Chondrocyte (in vitro differentiated cells): ENCODE data around the gene GNAT1. TPM values are rescaled to one million over a fixed set of nuclear protein-coding genes. Genes with fewer than 3 reads are reported as not detected.

Source experiments
- DNase-seq: peaks from one replicate; pipeline ENCODE4 v3.0.0; 2021; ENCODE audit warnings: mixed read lengths, low spot score
- H3K27ac Mint-ChIP-seq: one replicate; pipeline ENCODE4 v1.8.0; 2021; ENCODE audit warnings: mild to moderate bottlenecking, moderate library complexity, mixed read lengths; ENCODE audit not compliant: unreplicated experiment
- H3K27me3 Mint-ChIP-seq: 2 replicates; pipeline ENCODE4 v1.8.0; 2021; ENCODE audit warnings: low read depth, mixed read lengths
- H3K36me3 Mint-ChIP-seq: 2 replicates; pipeline ENCODE4 v1.8.0; 2021; ENCODE audit warnings: low read depth, mixed read lengths
- H3K4me1 Mint-ChIP-seq: 2 replicates; pipeline ENCODE4 v1.8.0; 2021; ENCODE audit warnings: low read depth, mild to moderate bottlenecking, mixed read lengths
- H3K4me3 Mint-ChIP-seq: one replicate; pipeline ENCODE4 v1.8.0; 2021; ENCODE audit warnings: mild to moderate bottlenecking, moderate library complexity, mixed read lengths; ENCODE audit not compliant: unreplicated experiment
- H3K9me3 Mint-ChIP-seq: 2 replicates; pipeline ENCODE4 v1.8.0; 2021; ENCODE audit warnings: low read depth, mixed read lengths
- CTCF ChIP-seq: fragments of 200-600 bp; sonication (generic); IDR thresholded peaks from 2 replicates; pipeline ENCODE4 v1.5.0; 2021; ENCODE audit warnings: antibody characterized with exemption, mild to moderate bottlenecking, moderate library complexity
- total RNA-seq: library from RNA; stranded (reverse); gene quantifications from 3 replicates; pipeline ENCODE4 v1.2.1, GENCODE V29; 2021

Gene GNAT1
- total RNA-seq, 1 donor from 2014 or later = not detected

- H3K9me3 Mint-ChIP-seq = no peaks in the 10 kb centered on the region
- DNase-seq = no peak
Measured at GRCh38 chr3:50154840-50155490, 36.4 kb upstream of the GNAT1 start, which contains the start of gene SEMA3F. SEMA3F (plus strand) TSS chr3:50155324; CDS start chr3:50159623, 4,299 bp downstream.

GRCh38 chr3:50155491-50155878, 35.9 kb upstream of the GNAT1 start:
- no peak for DNase-seq
- Mint-ChIP-seq H3K36me3 (no peaks in the 10 kb centered on the region), H3K4me1 (peaks cover 47% of the 10 kb centered on the region), H3K4me3 (peak overlapping the region; percentile 83), H3K9me3 (no peaks in the 10 kb centered on the region), H3K27me3 (no peaks in the 10 kb centered on the region), H3K27ac (peak overlapping the region; percentile 65)
- TF ChIP-seq CTCF = no peak

More at GRCh38 chr3:50154840-50155490, 36.4 kb upstream of the GNAT1 start, which contains the start of gene SEMA3F:
- H3K4me1 Mint-ChIP-seq = peaks cover 49% of the 10 kb centered on the region
- H3K27me3 Mint-ChIP-seq = no peaks in the 10 kb centered on the region
- H3K27ac Mint-ChIP-seq = peak within 1 kb of the TSS; percentile 65
- H3K36me3 Mint-ChIP-seq = no peaks in the 10 kb centered on the region
- TF ChIP-seq CTCF = peak; percentile 39
- H3K4me3 Mint-ChIP-seq = peak within 1 kb of the TSS; percentile 83

- no peak for TF ChIP-seq CTCF
- Mint-ChIP-seq H3K4me1 (peaks cover 45% of the 10 kb centered on the region), H3K27ac (peak overlapping the region; percentile 65), H3K9me3 (no peaks in the 10 kb centered on the region), H3K27me3 (no peaks in the 10 kb centered on the region), H3K36me3 (no peaks in the 10 kb centered on the region), H3K4me3 (peak overlapping the region; percentile 83)
- no peak for DNase-seq
Measured at GRCh38 chr3:50155891-50156290, 35.5 kb upstream of the GNAT1 start.

- Mint-ChIP-seq H3K36me3 (no peaks in the 10 kb centered on the region), H3K4me1 (peaks cover 47% of the 10 kb centered on the region), H3K4me3 (peak overlapping the region; percentile 83), H3K9me3 (no peaks in the 10 kb centered on the region), H3K27ac (peak overlapping the region; percentile 74), H3K27me3 (no peaks in the 10 kb centered on the region)
- DNase-seq = no peak
- TF ChIP-seq CTCF = no peak
Measured at GRCh38 chr3:50156549-50157493, 34.6 kb upstream of the GNAT1 start.

GRCh38 chr3:50157827-50158529, 33.4 kb upstream of the GNAT1 start:
- Mint-ChIP-seq H3K9me3 (no peaks in the 10 kb centered on the region), H3K4me1 (peaks cover 59% of the 10 kb centered on the region), H3K4me3 (peak overlapping the region; percentile 83), H3K36me3 (no peaks in the 10 kb centered on the region), H3K27ac (peak overlapping the region; percentile 74), H3K27me3 (no peaks in the 10 kb centered on the region)
- TF ChIP-seq CTCF = no peak
- no peak for DNase-seq
